Right atrium auricular region (tissue), 2 donors: Measurements from ENCODE around the gene TTC28. TPM values are rescaled to one million over a fixed set of nuclear protein-coding genes. Genes with fewer than 3 reads are reported as not detected.

Experiments used
- DNase-seq: peaks from one replicate; pipeline ENCODE4 v3.0.0-alpha.2; 2019; ENCODE audit warnings: low spot score
- H3K27ac ChIP-seq, 2 donors: fragments of 200-600 bp; sonication (generic); 1 replicate in 1 of 2; 2 replicates in 1 of 2; pipeline ENCODE4 v1.5.1; 2016 to 2019
- H3K27me3 ChIP-seq, 2 donors: fragments of 200-600 bp; sonication (generic); one replicate each; pipeline versions ENCODE4 v1.5.1 to v1.6.0; 2017 to 2019
- H3K36me3 ChIP-seq: fragments of 200-600 bp; sonication (generic); one replicate; pipeline ENCODE4 v1.5.1; 2016
- H3K4me1 ChIP-seq, 2 donors: fragments of 200-600 bp; sonication (generic); one replicate each; pipeline versions ENCODE4 v1.5.1 to v1.6.0; 2017 to 2019
- H3K4me3 ChIP-seq, 2 donors: fragments of 200-600 bp; sonication (generic); 1 replicate in 1 of 2; 2 replicates in 1 of 2; pipeline ENCODE4 v1.5.1; 2017 to 2019; ENCODE audit warnings: mild to moderate bottlenecking in 1 of 2, moderate library complexity in 1 of 2
- H3K9me3 ChIP-seq, 2 donors: fragments of 200-600 bp; sonication (generic); one replicate each; pipeline ENCODE4 v1.5.1; 2019
- CTCF ChIP-seq, 2 donors: fragments of 200-600 bp; sonication (generic); IDR thresholded peaks; one replicate each; pipeline ENCODE4 v1.5.1; 2019; ENCODE audit warnings: antibody characterized with exemption in 2 of 2
- total RNA-seq, 2 donors: library from RNA; depleted of rRNA; stranded (reverse); fragments of >200 nt; gene quantifications; one replicate each; pipeline ENCODE4 v1.1.0, GENCODE V29; 2016

Gene TTC28
- total RNA-seq, 2 donors from 2014 or later, result 22.1 to 22.3 TPM

GRCh38 chr22:27980424-27981148 is 699.1 kb downstream of the TTC28 start:
- H3K27ac ChIP-seq, result no peak overlapping the region
- H3K4me1 ChIP-seq, result no peaks in the 10 kb centered on the region
- no peak for DNase-seq
- H3K9me3 ChIP-seq, result no peaks in the 10 kb centered on the region
- no peak for TF ChIP-seq CTCF (IDR thresholded peaks at IDR 0.05)
- peaks cover 26% of the 10 kb centered on the region for H3K36me3 ChIP-seq
- no peaks in the 10 kb centered on the region for H3K27me3 ChIP-seq
- no peak overlapping the region for H3K4me3 ChIP-seq

- Histone ChIP-seq H3K9me3 (no peaks in the 10 kb centered on the region), H3K4me3 (no peak overlapping the region), H3K36me3 (peaks cover 19% of the 10 kb centered on the region), H3K27me3 (no peaks in the 10 kb centered on the region), H3K4me1 (no peaks in the 10 kb centered on the region), H3K27ac (no peak overlapping the region)
- TF ChIP-seq CTCF (IDR thresholded peaks at IDR 0.05), result no peak
- DNase-seq, result no peak
These were observed 700.8 kb downstream of the TTC28 start for GRCh38 chr22:27978802-27979201.

GRCh38 chr22:27978317-27978716 is 701.3 kb downstream of the TTC28 start:
- no peak for DNase-seq
- Histone ChIP-seq H3K4me3 (no peak overlapping the region), H3K27ac (no peak overlapping the region), H3K36me3 (peaks cover 15% of the 10 kb centered on the region), H3K4me1 (no peaks in the 10 kb centered on the region), H3K9me3 (no peaks in the 10 kb centered on the region), H3K27me3 (no peaks in the 10 kb centered on the region)
- no peak for TF ChIP-seq CTCF (IDR thresholded peaks at IDR 0.05)

- no peak for TF ChIP-seq CTCF (IDR thresholded peaks at IDR 0.05)
- H3K4me1 ChIP-seq, result no peaks in the 10 kb centered on the region
- H3K27me3 ChIP-seq, result no peaks in the 10 kb centered on the region
- H3K4me3 ChIP-seq, result no peak overlapping the region
- H3K27ac ChIP-seq, result no peak overlapping the region
- H3K36me3 ChIP-seq, result no peaks in the 10 kb centered on the region
- H3K9me3 ChIP-seq, result no peaks in the 10 kb centered on the region
- no peak for DNase-seq
These were observed 703.1 kb downstream of the TTC28 start for GRCh38 chr22:27976586-27976985.

- no peak for DNase-seq
- H3K4me1 ChIP-seq, result no peaks in the 10 kb centered on the region
- H3K27ac ChIP-seq, result no peak overlapping the region
- H3K27me3 ChIP-seq, result no peaks in the 10 kb centered on the region
- H3K36me3 ChIP-seq, result no peaks in the 10 kb centered on the region
- no peak overlapping the region for H3K4me3 ChIP-seq
- peaks cover 0 to 10% of the 10 kb centered on the region in 2 donors for H3K9me3 ChIP-seq
- TF ChIP-seq CTCF (IDR thresholded peaks at IDR 0.05), result no peak
These were observed 704.1 kb downstream of the TTC28 start for GRCh38 chr22:27975381-27976013.
